DMS53 treated with DMSO at 0.1 percent for 48 hours (cell line): ENCODE measurements around the gene MOK.
A peak's percentile ranks its signal among the peaks of the same experiment; 100 is the strongest.
"Not testable (repeated sequence)": the region's sequence is repeated elsewhere in the genome, so short reads cannot be mapped to it uniquely, and the experiment has no call there.

Source experiments
- DNase-seq: peaks from one replicate; lab custom pipeline; 2025; ENCODE audit not compliant: unreplicated experiment; lab: John Stamatoyannopoulos, UW

The MOK gene, protein sequence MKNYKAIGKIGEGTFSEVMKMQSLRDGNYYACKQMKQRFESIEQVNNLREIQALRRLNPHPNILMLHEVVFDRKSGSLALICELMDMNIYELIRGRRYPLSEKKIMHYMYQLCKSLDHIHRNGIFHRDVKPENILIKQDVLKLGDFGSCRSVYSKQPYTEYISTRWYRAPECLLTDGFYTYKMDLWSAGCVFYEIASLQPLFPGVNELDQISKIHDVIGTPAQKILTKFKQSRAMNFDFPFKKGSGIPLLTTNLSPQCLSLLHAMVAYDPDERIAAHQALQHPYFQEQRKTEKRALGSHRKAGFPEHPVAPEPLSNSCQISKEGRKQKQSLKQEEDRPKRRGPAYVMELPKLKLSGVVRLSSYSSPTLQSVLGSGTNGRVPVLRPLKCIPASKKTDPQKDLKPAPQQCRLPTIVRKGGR

GRCh38 chr14:102304611-102305506 lies at the start of gene MOK:
MOK (minus strand) TSS chr14:102305164; CDS start chr14:102304968, 196 bp downstream.
- peak; percentile 74 for DNase-seq

GRCh38 chr14:102353126-102353619 lies 48.2 kb upstream of the MOK start:
- DNase-seq, result no peak

GRCh38 chr14:102352213-102352612 lies 47.2 kb upstream of the MOK start:
- DNase-seq, result no peak

DNA sequence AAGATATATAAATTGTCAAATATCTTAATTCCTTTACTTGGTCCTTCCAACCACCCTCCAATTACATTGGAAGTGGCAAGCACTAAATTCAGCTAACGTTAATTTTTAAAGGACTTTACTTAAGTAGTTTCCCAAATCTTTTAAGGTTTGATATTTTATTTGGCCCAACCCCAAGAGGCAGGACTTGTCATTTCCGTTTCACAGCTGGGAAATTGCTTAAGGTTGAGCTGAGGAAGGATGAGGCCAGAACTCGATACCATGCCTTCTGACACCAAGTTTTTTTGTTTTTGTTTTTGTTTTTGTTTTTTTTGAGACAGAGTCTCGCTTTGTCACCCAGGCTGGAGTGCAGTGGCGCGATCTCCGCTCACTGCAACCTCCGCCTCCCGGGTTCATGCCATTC lies 46.6 kb upstream of the MOK start:
- not testable (repeated sequence) for DNase-seq

DNA sequence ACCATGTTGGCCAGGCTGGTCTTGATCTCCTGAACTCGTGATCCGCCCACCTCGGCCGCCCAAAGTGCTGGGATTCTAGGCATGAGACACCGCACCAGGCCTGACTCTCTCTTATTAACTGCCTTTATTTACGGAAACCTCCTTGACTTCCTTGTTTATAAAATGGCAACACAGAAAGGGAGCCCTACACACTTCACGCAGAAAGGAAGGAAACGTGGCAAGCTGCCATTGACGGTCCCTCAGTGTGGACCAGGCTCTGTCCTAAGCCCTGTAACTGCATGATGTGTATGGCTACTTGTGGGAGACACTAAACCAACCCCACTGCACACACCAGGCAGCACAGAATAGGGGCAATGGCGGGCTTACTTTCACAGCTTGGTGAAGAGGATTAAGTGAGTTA lies 46.1 kb upstream of the MOK start:
- DNase-seq, result no peak

DNA sequence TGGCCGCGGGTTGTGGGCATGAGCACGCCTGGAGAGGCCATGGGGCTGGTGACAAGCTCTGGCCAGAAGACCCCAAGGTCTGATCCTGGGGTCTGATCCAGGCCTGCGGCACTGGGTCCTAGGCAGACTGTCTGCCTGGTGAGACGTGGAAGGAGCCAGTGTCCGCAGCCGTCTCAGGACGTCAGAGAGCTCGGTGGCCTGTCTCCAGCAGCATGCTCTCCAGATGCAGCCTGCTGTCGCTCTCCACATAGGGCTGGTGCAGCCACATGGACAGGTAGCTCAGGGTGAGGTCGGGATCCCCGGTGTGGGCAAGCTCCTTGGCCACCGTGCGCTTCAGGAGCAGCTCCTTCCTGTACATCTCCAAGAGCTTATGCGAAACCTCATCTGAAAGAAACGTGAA lies 43.4 kb upstream of the MOK start:
- DNase-seq, result no peak

- DNase-seq, result no peak
Observed at GRCh38 chr14:102346645-102347044, 41.7 kb upstream of the MOK start.

DNA sequence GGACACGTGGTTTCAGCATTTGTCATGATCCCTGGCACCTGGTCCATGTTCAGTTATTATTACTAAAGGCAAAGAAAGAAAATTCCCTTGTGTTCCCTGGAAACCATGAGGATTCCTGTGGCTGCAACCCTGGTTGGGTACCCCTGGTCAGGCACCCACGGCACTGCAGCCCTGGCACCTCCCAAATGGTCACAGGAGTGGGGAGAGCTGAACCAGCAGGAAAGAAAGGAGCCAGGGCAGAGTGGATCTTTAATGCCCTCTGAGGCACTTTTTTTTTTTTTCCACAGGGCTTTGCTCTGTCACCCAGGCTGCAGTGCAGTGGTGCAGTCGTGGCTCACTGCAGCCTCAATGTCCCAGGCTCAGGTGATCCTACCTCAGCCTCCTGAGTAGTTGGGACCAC lies 40.3 kb upstream of the MOK start:
- DNase-seq, result no peak

DNA sequence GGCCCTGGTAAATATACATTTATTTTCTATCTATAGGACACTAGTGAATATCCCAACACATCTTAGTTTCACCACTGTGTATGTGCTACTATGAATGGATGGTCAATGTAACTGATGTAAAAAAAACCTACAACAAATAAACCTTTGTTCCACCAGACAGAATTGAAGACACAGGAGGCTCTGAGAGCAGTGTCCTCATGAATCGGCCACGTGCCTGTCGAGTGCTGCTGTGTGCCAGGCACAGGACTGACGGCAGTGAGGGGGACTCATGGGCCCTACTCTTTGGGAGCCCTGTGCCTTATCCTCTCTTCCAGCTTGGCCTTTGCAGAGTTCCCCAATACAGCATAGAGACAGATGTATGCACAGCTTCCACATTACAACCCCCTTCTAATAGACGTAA lies 39.5 kb upstream of the MOK start:
- no peak for DNase-seq

DNA sequence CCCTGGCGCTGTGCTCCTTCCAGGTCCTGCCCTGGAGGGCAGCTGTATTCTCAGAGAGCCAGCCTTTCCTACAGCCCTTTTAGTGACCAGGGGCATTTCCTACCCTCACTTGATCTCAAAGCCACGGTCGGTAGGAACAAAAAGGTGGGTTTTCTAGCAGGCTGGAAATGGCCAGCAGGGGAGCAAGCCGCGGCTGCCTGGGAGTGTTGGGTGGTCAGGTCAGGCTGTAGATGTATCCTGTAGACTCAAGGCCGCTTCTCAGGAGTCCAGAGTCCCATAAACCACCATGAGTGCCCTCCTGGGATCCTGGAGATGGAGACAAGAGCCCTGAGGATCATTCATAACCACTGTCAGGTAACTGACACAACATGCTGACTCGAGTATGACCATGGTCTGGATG lies 39.1 kb upstream of the MOK start:
- DNase-seq, result no peak

DNA sequence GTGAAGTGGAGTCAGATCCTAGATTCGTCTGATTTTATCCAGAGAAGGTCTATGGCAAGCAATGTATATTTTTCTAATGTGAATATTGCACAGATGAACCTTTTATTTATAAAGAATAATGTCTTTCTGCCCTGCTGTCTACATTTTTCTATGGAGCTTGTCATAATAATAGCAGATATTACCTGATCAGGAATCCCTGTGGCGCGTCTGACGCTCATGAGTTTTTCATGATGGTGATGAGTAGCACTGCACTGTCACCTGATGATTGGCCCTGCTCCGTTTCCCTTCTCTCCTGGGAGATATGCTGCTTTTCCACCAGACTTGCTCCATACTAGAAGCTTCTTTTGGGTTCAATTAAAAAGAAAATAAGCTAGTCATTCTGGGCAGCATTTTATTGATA lies 37.3 kb upstream of the MOK start:
- DNase-seq, result no peak

DNA sequence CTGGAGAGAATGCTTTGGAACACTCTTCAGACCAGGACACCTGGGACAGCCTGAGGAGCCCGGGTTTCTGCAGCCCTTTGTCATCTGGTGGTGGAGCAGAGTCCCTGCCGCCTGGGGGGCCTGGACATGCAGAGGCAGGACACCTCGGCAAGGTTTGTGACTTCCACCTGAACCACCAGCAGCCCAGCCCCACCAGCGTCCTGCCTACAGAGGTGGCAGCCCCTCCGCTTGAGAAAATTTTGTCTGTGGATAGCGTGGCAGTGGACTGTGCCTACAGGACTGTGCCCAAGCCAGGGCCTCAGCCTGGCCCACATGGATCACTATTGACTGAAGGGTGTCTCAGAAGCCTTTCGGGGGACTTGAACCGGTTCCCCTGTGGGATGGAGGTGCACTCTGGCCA lies 36.6 kb upstream of the MOK start:
- DNase-seq, result no peak

DNA sequence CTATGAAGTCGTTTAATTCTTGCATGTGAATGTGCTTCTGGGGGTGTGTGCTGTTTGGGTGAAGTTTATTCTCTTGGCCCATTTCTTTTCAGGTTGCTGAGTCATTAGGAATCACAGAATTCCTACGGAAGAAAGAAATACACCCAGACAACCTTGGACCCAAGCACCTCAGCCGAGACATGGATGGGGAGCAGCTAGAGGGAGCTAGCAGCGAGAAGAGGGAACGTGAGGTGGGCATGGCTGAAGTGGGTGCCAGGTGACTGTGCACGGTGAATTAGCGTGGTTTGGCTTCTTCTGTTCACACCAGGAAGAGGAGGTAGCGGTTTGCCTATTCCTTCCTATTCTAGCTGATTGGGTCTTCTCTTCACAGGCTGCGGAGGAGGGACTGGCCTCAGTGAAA lies 33.8 kb upstream of the MOK start:
- DNase-seq, result no peak

DNA sequence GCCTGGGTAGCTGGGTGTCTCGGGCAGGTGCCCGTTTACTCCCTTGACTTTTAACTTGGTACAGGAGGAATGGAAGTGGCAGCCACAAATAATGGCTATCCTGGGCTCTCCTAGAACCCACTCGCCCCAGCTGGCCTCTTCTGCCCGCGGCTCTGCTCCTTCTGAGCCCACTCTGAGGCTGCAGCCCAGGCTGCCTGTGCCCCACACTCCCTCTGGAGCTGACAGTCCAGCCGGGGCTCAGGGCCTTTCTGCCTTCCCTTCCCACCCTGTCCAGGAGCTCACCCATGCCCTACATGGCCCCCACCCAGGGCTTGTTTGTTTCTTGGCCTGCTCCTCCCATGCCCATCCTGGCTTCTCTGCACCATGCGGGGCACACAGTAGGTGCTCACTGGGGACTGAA lies 30.2 kb upstream of the MOK start:
- no peak for DNase-seq

GRCh38 chr14:102333795-102334705 lies 29.1 kb upstream of the MOK start:
- no peak for DNase-seq

DNA sequence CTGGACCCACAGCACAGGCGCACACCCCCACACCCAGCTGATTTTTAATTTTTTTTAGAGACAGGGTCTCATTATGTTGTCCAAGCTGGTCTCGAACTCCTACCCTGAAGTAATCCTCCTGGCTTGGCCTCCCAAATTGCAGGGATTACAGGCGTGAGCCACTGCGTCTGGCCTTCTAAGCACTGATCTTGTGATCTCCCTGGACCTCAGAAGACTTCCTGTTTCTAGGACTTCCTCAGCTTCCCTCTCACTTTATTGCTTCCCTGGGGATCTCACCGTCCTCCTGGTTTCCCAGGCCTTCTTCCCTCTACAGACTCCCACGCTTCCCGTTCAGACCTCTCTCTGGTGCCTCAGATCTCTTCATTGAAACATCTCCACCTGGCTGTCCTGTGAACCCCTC lies 28.4 kb upstream of the MOK start:
- DNase-seq, result no peak

GRCh38 chr14:102330806-102331205 lies 25.8 kb upstream of the MOK start:
- DNase-seq, result no peak

DNA sequence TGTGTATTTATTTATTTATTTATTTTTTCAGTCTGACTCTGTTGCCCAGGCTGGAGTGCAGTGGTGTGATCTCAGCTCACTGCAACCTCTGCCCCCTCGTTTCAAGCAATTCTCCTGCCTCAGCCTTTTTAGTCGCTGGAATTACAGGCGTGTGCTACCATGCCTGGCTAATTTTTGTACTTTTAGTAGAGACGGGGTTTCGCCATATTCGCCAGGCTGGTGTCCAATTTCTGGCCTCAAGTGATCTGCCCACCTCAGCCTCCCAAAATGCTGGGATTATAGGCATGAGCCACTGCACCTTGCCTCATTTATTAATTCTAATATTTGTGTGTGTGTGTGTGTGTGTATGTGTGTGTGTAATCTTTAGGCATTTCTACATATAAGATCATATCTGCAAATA lies 24.4 kb upstream of the MOK start:
- DNase-seq, result not testable (repeated sequence)

- no peak for DNase-seq
Observed at GRCh38 chr14:102326583-102326982, 21.6 kb upstream of the MOK start.

GRCh38 chr14:102325791-102326345 lies 20.9 kb upstream of the MOK start:
- no peak for DNase-seq

DNA sequence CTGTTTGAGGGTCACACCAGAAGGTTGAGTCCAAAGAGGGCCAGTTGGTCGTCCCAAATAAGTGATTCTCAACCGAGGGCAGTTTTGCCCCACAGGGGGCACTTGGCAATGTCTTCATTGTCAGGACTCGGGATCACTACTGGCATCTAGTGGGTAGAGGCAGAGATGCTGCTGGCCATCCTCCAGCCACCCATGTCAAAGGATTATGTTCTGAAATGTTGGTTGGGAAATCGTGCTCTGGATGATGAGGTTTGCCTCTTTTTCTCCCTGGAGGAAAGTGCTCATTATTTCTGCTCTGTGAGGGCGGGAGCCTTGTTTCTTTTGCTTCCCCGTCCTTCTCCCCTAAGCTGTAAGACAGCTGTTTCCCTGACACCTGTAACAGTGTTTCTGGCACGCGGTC lies 18.1 kb upstream of the MOK start:
- peak; percentile 3 for DNase-seq
